Heart left ventricle (tissue), 13 donors: ENCODE measurements around the gene P2RY8.

Experiments
- POLR2A ChIP-seq, 2 donors: fragments of 450-650 bp; IDR thresholded peaks; one replicate each; pipeline ENCODE4 v1.6.1; 2017; ENCODE audit warnings: antibody characterized with exemption in 2 of 2, mild to moderate bottlenecking in 2 of 2, moderate library complexity in 2 of 2
- TF ChIP-seq, protein P1 (sequence below), 12 donors: fragments of 200-600 bp; sonication (generic) in 4 of 12; IDR thresholded peaks; one replicate each; pipeline versions ENCODE4 v1.5.0 to v1.8.0; 2018 to 2022; ENCODE audit warnings: antibody characterized with exemption in 12 of 12, mild to moderate bottlenecking in 5 of 12
- donor health status: ischemic (EF 13 %, LVEDD 7.1; RV severe dilation, severe dysfunction).
- donor health status: DM: no; HTN: yes; CAD: no.
- donor health status: DM: no; HTN: no; CAD: no.
- donor health status: ischemic (EF 25% LVEDD 6.9; RV normal size, moderate dysfunction).
- donor health status: ischemic (EF 25% LVEDD 5.7; RV mildly dilated, moderate dysfunction).
- donor health status: ischemic (EF 35%, LVEDD 5.7; RV mildly dilated, moderate dysfunction).
- donor health status: nonischemic (EF 11% LVEDD 7.7; RV severe dilation, severe dysfunction).
- donor health status: DM: yes; HTN: yes; CAD: no.
- donor health status: PGD.
- donor health status: ischemic (EF 29% LVEDD 5.4; RV normal size, mild dysfunction).
- donor health status: nonischemic (EF 23%, LVEDD 6.1; RV moderate dilation, normal function).

- TF ChIP-seq, protein P1, sequence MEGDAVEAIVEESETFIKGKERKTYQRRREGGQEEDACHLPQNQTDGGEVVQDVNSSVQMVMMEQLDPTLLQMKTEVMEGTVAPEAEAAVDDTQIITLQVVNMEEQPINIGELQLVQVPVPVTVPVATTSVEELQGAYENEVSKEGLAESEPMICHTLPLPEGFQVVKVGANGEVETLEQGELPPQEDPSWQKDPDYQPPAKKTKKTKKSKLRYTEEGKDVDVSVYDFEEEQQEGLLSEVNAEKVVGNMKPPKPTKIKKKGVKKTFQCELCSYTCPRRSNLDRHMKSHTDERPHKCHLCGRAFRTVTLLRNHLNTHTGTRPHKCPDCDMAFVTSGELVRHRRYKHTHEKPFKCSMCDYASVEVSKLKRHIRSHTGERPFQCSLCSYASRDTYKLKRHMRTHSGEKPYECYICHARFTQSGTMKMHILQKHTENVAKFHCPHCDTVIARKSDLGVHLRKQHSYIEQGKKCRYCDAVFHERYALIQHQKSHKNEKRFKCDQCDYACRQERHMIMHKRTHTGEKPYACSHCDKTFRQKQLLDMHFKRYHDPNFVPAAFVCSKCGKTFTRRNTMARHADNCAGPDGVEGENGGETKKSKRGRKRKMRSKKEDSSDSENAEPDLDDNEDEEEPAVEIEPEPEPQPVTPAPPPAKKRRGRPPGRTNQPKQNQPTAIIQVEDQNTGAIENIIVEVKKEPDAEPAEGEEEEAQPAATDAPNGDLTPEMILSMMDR (IDR thresholded peaks at IDR 0.05) = no peak
- TF ChIP-seq POLR2A (IDR thresholded peaks at IDR 0.05) = no peak
These were observed 112.7 kb downstream of the P2RY8 start for GRCh38 chrX:1424147-1424851.
